K562 (cell line): ENCODE data around the gene IRF4. TPM values are rescaled to one million over a fixed set of nuclear protein-coding genes. Genes with fewer than 3 reads are reported as not detected.

Experiments used
- ATAC-seq: fragments of 200-7000 bp; cut with Tn5 transposase; 3 replicates; pipeline ENCODE4 v1.9.1; 2020; ENCODE audit warnings: moderate library complexity
- BruUV-seq: library from RNA; stranded (reverse); fragments of 400-500 nt; replicated peaks from 2 replicates; lab custom pipeline; 2021; lab: Mats Ljungman, UMichigan
- CTCF ChIA-PET: fragments of 300-600 bp; formaldehyde crosslinking; extraction: SDS; loops from one replicate; lab custom pipeline; 2021; ENCODE audit warnings: low intra/inter-chr PET ratio; lab: Yijun Ruan, JAX
- POLR2A ChIA-PET: fragments of 300-600, 350-650 bp; sonication (Branson Sonifier 250); formaldehyde crosslinking; extraction: SDS; loops from one replicate; lab custom pipeline; 2021; ENCODE audit warnings: antibody characterized with exemption, inconsistent platforms; lab: Yijun Ruan, JAX
- DNase-seq, 4 experiments: peaks; one replicate each; pipeline versions ENCODE4 v3.0.0 to v3.0.0-alpha.2; 2011 to 2018; ENCODE audit warnings: low spot score in 3 of 4, mixed read lengths in 3 of 4; ENCODE audit errors: extremely low read depth in 1 of 4
- FAIRE-seq: peaks from 2 replicates; lab custom pipeline; 2011; peaks lifted over from hg19 to GRCh38; lab: Jason Lieb, UNC
- H2AFZ ChIP-seq: 2 replicates; pipeline ENCODE4 v1.6.0; 2011; ENCODE audit warnings: low read depth, low read length, control low read depth, inconsistent platforms
- H3K27ac ChIP-seq: fragments of 200-600 bp; 3 replicates; pipeline ENCODE4 v1.8.0; 2011; ENCODE audit warnings: low read depth, mild to moderate bottlenecking, control low read depth, inconsistent platforms, low read length, moderate library complexity, mixed read lengths; ENCODE audit errors: extremely low read depth
- H3K27me3 ChIP-seq, 2 experiments: fragments of 300-600 bp in 1 of 2; 2 replicates in 1 of 2; 3 replicates in 1 of 2; pipeline versions ENCODE4 v1.6.0 to v1.8.0; 2011; ENCODE audit warnings: inconsistent platforms in 2 of 2, low read length in 2 of 2, mild to moderate bottlenecking in 1 of 2, mixed read lengths in 1 of 2, moderate library complexity in 1 of 2; ENCODE audit not compliant: control insufficient read depth in 2 of 2, insufficient read depth in 2 of 2
- H3K36me3 ChIP-seq: fragments of 300-600 bp; 3 replicates; pipeline ENCODE4 v1.8.0; 2011; ENCODE audit warnings: mild to moderate bottlenecking, low read length, inconsistent platforms; ENCODE audit not compliant: control insufficient read depth, insufficient read depth
- H3K4me1 ChIP-seq, 2 experiments: fragments of 200-600 bp in 1 of 2; replicated peaks in 1 of 2; 2 replicates in 1 of 2; 3 replicates in 1 of 2; pipeline versions ENCODE4 v1.5.1 to v1.8.0; 2011; ENCODE audit warnings: inconsistent platforms in 2 of 2, low read length in 2 of 2, mild to moderate bottlenecking in 1 of 2, mixed read lengths in 1 of 2, moderate library complexity in 1 of 2; ENCODE audit not compliant: control insufficient read depth in 2 of 2, insufficient read depth in 2 of 2
- H3K4me2 ChIP-seq: 2 replicates; pipeline ENCODE4 v1.6.1; 2011; ENCODE audit warnings: low read length, control low read depth, inconsistent platforms, mixed read lengths; ENCODE audit not compliant: insufficient read depth
- H3K4me3 ChIP-seq: fragments of 200-600 bp; sonication (generic), shearing (Covaris generic); 2 replicates; pipeline ENCODE4 v1.5.1; 2016; ENCODE audit warnings: control low read depth, inconsistent platforms
- H3K79me2 ChIP-seq: fragments of 200-600 bp; 3 replicates; pipeline ENCODE4 v1.8.0; 2011; ENCODE audit warnings: low read length, inconsistent platforms; ENCODE audit not compliant: control insufficient read depth, insufficient read depth
- H3K9ac ChIP-seq, 2 experiments: 2 replicates each; pipeline versions ENCODE4 v1.6.0 to v1.6.1; 2011; ENCODE audit warnings: low read depth in 2 of 2, low read length in 2 of 2, control low read depth in 1 of 2, inconsistent platforms in 1 of 2, mild to moderate bottlenecking in 1 of 2, mixed read lengths in 1 of 2; ENCODE audit not compliant: insufficient read depth in 1 of 2
- H3K9me1 ChIP-seq: one replicate; pipeline ENCODE4 v1.6.0; 2011; ENCODE audit warnings: inconsistent platforms, mild to moderate bottlenecking, low read length, moderate library complexity; ENCODE audit not compliant: control insufficient read depth, insufficient read depth
- H3K9me3 ChIP-seq: replicated peaks from 2 replicates; pipeline ENCODE4 v1.5.1; 2011; ENCODE audit warnings: low read depth, low read length, inconsistent platforms; ENCODE audit not compliant: control insufficient read depth, insufficient read depth
- H4K20me1 ChIP-seq: replicated peaks from 2 replicates; pipeline ENCODE4 v1.6.1; 2011; ENCODE audit warnings: low read length, inconsistent platforms, mixed read lengths; ENCODE audit not compliant: control insufficient read depth, insufficient read depth
- CHCHD3 ChIP-seq: fragments of 250-450 bp; sonication (Bioruptor Pico); IDR thresholded peaks from 2 replicates; pipeline ENCODE4 v2.1.2; 2022; ENCODE audit warnings: mild to moderate bottlenecking
- CSDE1 ChIP-seq, 2 experiments: fragments of 450-650 bp; IDR thresholded peaks; 2 replicates each; pipeline ENCODE4 v1.6.1; 2016; ENCODE audit warnings: mild to moderate bottlenecking in 1 of 2
- FIP1L1 ChIP-seq: fragments of 200-400 bp; formaldehyde crosslinking; IDR thresholded peaks from 2 replicates; pipeline ENCODE4 v1.6.1; 2018; ENCODE audit warnings: mild to moderate bottlenecking, low read depth, low read length; ENCODE audit not compliant: poor library complexity, severe bottlenecking
- NCOA1 ChIP-seq: fragments of 450-650 bp; IDR thresholded peaks from 2 replicates; pipeline ENCODE4 v1.6.1; 2016; ENCODE audit warnings: low read depth
- NCOA6 ChIP-seq: fragments of 450-650 bp; IDR thresholded peaks from 2 replicates; pipeline ENCODE4 v1.6.1; 2017; ENCODE audit warnings: mild to moderate bottlenecking
- PHF8 ChIP-seq: fragments of 200-600 bp; sonication (generic); IDR thresholded peaks from 2 replicates; pipeline ENCODE4 v1.6.1; 2012; ENCODE audit warnings: mixed run types, mild to moderate bottlenecking, inconsistent platforms, low read length, moderate library complexity, borderline replicate concordance
- POLR2A ChIP-seq: fragments of 450-650 bp; conservative IDR thresholded peaks from 2 replicates; pipeline ENCODE4 v1.6.1; 2016
- PRMT5 ChIP-seq: sonication (generic); formaldehyde crosslinking; IDR thresholded peaks from 2 replicates; pipeline ENCODE4 v1.5.0; 2020; ENCODE audit warnings: missing genetic modification reagents
- PTRF ChIP-seq: fragments of 450-650 bp; IDR thresholded peaks from 2 replicates; pipeline ENCODE4 v1.6.1; 2016; ENCODE audit warnings: mild to moderate bottlenecking, missing genetic modification characterization, missing compliant biosample characterization
- RUNX1 ChIP-seq: sonication (generic); IDR thresholded peaks from 2 replicates; pipeline ENCODE4 v1.6.1; 2016; ENCODE audit warnings: antibody characterized with exemption, low read depth
- XRCC5 ChIP-seq: fragments of 200-400 bp; formaldehyde crosslinking; IDR thresholded peaks from 2 replicates; pipeline ENCODE4 v1.6.1; 2017; ENCODE audit warnings: low read depth, mild to moderate bottlenecking, low read length
- ZBTB33 ChIP-seq: sonication (generic); formaldehyde crosslinking; IDR thresholded peaks from 2 replicates; pipeline ENCODE4 v1.8.1; 2023; ENCODE audit warnings: mild to moderate bottlenecking, missing genetic modification reagents
- ZNF134 ChIP-seq: fragments of 250-450 bp; sonication (Bioruptor Pico); conservative IDR thresholded peaks from 2 replicates; pipeline ENCODE4 v1.4.0; 2020
- ZNF274 ChIP-seq: IDR thresholded peaks from 2 replicates; pipeline ENCODE4 v1.6.1; 2011; ENCODE audit warnings: low read depth, mild to moderate bottlenecking, low read length, moderate library complexity, borderline replicate concordance
- ZNF699 ChIP-seq: fragments of 250-450 bp; sonication (Bioruptor Pico); IDR thresholded peaks from 2 replicates; pipeline ENCODE4 v1.8.0; 2021; ENCODE audit warnings: mild to moderate bottlenecking, moderate library complexity; ENCODE audit not compliant: insufficient replicate concordance
- WGBS: fragments of 100-300 bp; shearing (Covaris generic); methylation state at CpG from one replicate; pipeline ENCODE4 v1.1.6; 2016; ENCODE audit warnings: low coverage, mixed read lengths; ENCODE audit not compliant: insufficient coverage; ENCODE audit errors: missing lambda C conversion rate; 5-methylcytosine and 5-hydroxymethylcytosine counted together
- in situ Hi-C: fragments of 300-500 bp; cut with MboI; formaldehyde crosslinking; loops from 4 replicates; pipeline ENCODE4 v1.15.0; 2018; ENCODE audit warnings: inconsistent platforms, mixed read lengths
- intact Hi-C: fragments of 100-400 bp; cut with micrococcal nuclease; formaldehyde crosslinking; loops from 2 replicates; pipeline ENCODE4 v1.14.2; 2022
- polyA plus RNA-seq, 8 experiments: library from polyadenylated mRNA; depleted of rRNA in 4 of 8; stranded (reverse) in 5 of 8; unstranded in 3 of 8; fragments of >200 nt; fragmentation: Nextera tagmentation in 2 of 8; fragmentation: Illumina TruSeq in 1 of 8; extraction: Ambion mirVana in 2 of 8; extraction: Trizol in 1 of 8; gene quantifications; 2 replicates each; pipeline versions ENCODE4 v1.2.1 to v1.2.3, GENCODE V29; 2011 to 2014; ENCODE audit warnings: inconsistent platforms in 1 of 8, missing spikeins in 1 of 8
- total RNA-seq, 7 experiments: library from RNA; depleted of rRNA in 6 of 7; stranded (reverse); fragments of >200 nt in 6 of 7; fragmentation: Illumina TruSeq in 2 of 7; extraction: Trizol in 2 of 7; gene quantifications; 2 replicates each; pipeline versions ENCODE4 v1.2.1 to v1.2.3, GENCODE V29; 2011 to 2021; ENCODE audit warnings: low replicate concordance in 1 of 7
- TF ChIP-seq, protein P1 (sequence below): fragments of 450-650 bp; formaldehyde crosslinking; IDR thresholded peaks from 2 replicates; pipeline ENCODE4 v1.4.0; 2020; ENCODE audit warnings: mild to moderate bottlenecking

Gene IRF4
- total and polyA plus RNA-seq, 9 of the 15 experiments (the other 6 are each of a cell fraction or from before 2014, with no cell fraction given): 0.05 to 0.33 (median 0.09) TPM; not detected in 6

DNA sequence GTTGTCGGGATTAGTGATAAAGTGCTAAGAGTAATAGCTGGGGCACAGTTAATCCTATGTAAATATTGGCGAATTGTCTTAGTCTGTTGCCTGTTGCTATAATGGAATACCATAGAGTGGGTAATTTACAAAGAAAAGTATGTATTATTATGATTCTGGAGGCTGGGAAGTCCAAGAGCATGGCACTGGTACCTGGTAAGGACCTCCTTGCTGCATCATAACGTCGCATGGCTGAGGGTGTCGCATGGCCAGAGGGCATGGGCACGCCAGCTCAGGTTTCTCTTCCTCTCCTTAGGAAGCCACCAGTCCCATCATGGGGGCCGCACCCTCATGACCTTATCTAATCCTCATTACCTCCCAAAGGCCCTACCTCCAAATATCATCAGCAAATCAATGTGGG lies 29.7 kb downstream of the IRF4 start:
- H4K20me1 ChIP-seq: no peaks in the 10 kb centered on the region
- no peak overlapping the region for H3K9ac ChIP-seq
- TF ChIP-seq NCOA6: no peak
- no peak for TF ChIP-seq ZNF274
- TF ChIP-seq, protein P1, sequence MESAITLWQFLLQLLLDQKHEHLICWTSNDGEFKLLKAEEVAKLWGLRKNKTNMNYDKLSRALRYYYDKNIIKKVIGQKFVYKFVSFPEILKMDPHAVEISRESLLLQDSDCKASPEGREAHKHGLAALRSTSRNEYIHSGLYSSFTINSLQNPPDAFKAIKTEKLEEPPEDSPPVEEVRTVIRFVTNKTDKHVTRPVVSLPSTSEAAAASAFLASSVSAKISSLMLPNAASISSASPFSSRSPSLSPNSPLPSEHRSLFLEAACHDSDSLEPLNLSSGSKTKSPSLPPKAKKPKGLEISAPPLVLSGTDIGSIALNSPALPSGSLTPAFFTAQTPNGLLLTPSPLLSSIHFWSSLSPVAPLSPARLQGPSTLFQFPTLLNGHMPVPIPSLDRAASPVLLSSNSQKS (CRISPR knock-in tag): no peak
- no peak for TF ChIP-seq RUNX1
- no peak for TF ChIP-seq NCOA1
- no peak for TF ChIP-seq XRCC5
- no peak for TF ChIP-seq CSDE1 (IDR thresholded peaks at IDR 0.05)
- TF ChIP-seq CHCHD3 (CRISPR knock-in tag): no peak
- no peak for TF ChIP-seq PHF8
- no peak for TF ChIP-seq ZNF699 (CRISPR knock-in tag)
- TF ChIP-seq POLR2A: no peak
- no peak for TF ChIP-seq PRMT5 (CRISPR knock-in tag)
- no peak for TF ChIP-seq FIP1L1
- TF ChIP-seq ZBTB33: no peak
- no peak for TF ChIP-seq ZNF134
- no peak for TF ChIP-seq PTRF (tag)
- H3K27ac ChIP-seq: no peak overlapping the region
- H2AFZ ChIP-seq: no peak overlapping the region
- WGBS: 2% methylated on average over 7 of the region's 7 CpGs
- in situ Hi-C loops (no loop called here), intact Hi-C loops (no loop called here)
- POLR2A ChIA-PET: no interaction called here
- no peak overlapping the region for H3K4me2 ChIP-seq
- H3K27me3 ChIP-seq: peaks cover 0 to 8% of the 10 kb centered on the region in 2 experiments; a peak in 2 of 5 replicates
- no peaks in the 10 kb centered on the region for H3K9me1 ChIP-seq
- peaks cover 9% of the 10 kb centered on the region for H3K9me3 ChIP-seq
- H3K79me2 ChIP-seq: no peaks in the 10 kb centered on the region
- FAIRE-seq (no peak), ATAC-seq (no peak), DNase-seq (no peak)
- H3K36me3 ChIP-seq: no peaks in the 10 kb centered on the region
- CTCF ChIA-PET: no interaction called here
- peaks cover 2 to 3% of the 10 kb centered on the region in 2 experiments; a peak in 2 of 5 replicates for H3K4me1 ChIP-seq
- BruUV-seq: no TSS peak
- H3K4me3 ChIP-seq: no peak overlapping the region
